ENCODE results near the gene PAK2.
A peak's percentile ranks its signal among the peaks of the same experiment; 100 is the strongest.
"Not testable (repeated sequence)": the region's sequence is repeated elsewhere in the genome, so short reads cannot be mapped to it uniquely, and the experiment has no call there.

The PAK2 gene

DNA sequence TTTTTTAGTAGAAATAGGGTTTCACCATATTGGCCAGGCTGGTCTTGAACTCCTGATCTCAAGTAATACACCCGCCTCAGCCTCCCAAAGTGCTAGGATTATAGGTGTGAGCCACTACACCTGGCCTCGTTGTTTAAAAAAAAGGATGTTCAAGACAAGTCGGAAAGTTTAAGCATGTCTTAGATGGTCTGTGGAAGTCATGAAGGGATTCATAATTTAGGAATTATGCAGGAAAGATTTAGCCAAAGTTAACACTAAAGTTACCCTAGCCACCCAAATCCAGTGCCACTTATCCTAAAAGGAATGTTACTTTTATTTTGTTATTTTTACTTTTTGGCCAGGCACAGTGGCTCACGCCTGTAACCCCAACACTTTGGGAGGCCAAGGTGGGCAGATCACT, 108.7 kb downstream of the PAK2 start:
- not testable (repeated sequence) for H3K27ac ChIP-seq (ENCODE audit: low read depth, low read length, severe bottlenecking); H3K4me1 ChIP-seq (ENCODE audit: control insufficient read depth, insufficient read depth, low read length, poor library complexity, severe bottlenecking); H3K4me3 ChIP-seq (ENCODE audit: extremely low read depth, insufficient read depth, low read length, poor library complexity, severe bottlenecking); H3K36me3 ChIP-seq (ENCODE audit: control insufficient read depth, insufficient read depth, low read length)
- 86% methylated on average over 2 of the region's 4 CpGs; no CpG with 5 or more reads in 1 of the 2 experiments for WGBS, 2 experiments (ENCODE audit: insufficient coverage in 2 of 2)
- peaks cover 23% of the 10 kb centered on the region for H3K9me3 ChIP-seq (ENCODE audit: control insufficient read depth, low read length)

DNA sequence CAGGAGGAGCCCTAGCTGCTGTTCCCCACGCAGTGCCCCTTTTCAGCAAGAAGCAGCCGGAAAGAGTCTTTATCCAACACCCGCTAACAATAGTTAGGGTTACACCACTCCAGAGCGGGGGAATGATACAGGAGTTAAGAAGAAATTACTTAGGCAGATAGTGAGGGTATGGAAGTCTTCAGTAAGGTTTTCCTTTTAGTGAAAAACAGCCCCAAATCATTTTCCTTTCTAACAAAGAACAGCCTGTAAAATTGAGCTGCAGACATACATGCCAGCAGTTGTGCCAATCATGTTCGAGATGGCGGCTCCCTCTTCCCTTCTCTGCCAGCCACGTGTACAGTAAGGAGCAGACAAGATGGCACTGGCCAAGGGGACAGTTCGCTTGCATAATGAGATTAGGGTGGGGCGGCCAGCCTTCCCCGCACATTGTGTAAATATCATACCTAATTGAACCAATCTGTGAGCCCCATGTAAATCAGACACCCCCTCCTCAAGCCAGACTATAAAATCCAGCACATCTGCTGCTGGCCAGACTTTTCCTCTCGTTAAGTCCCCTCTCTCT, 109.6 kb downstream of the PAK2 start:
- H3K4me1 ChIP-seq (ENCODE audit: control insufficient read depth, insufficient read depth, low read length, poor library complexity, severe bottlenecking), result no peaks in the 10 kb centered on the region
- 79 to 98% methylated on average over 6 to 7 of the region's 11 CpGs for WGBS, 2 experiments (ENCODE audit: insufficient coverage in 2 of 2)

DNA sequence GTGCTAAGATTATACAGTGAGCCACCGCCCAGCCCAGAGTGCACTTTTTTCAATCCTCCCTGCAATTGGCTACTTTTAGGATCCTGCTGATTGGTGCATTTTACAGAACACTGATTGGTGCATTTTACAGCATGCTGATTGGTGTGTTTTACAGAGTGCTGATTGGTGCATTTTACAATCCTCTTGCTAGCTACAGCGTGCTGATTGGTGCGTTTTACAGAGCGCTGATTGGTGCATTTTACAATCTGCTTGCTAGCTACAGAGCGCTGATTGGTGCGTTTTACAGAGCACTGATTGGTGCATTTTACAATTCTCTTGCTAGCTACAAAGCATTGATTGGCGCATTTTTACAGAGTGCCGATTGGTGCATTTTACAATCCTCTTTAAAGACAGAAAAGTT, 123.3 kb downstream of the PAK2 start:
- not testable (repeated sequence) for H3K27ac ChIP-seq (ENCODE audit: low read depth, low read length, severe bottlenecking); H3K9me3 ChIP-seq (ENCODE audit: control insufficient read depth, low read length); H3K4me1 ChIP-seq (ENCODE audit: control insufficient read depth, insufficient read depth, low read length, poor library complexity, severe bottlenecking); H3K4me3 ChIP-seq (ENCODE audit: extremely low read depth, insufficient read depth, low read length, poor library complexity, severe bottlenecking); H3K36me3 ChIP-seq (ENCODE audit: control insufficient read depth, insufficient read depth, low read length)
- WGBS, 2 experiments (ENCODE audit: insufficient coverage in 2 of 2), result 93 to 95% methylated on average over 7 to 8 of the region's 8 CpGs

More for the DNA sequence above, 109.6 kb downstream of the PAK2 start:
- peaks cover 23% of the 10 kb centered on the region for H3K9me3 ChIP-seq (ENCODE audit: control insufficient read depth, low read length)
- H3K4me3 ChIP-seq (ENCODE audit: extremely low read depth, insufficient read depth, low read length, poor library complexity, severe bottlenecking), result no peak overlapping the region
- H3K27ac ChIP-seq (ENCODE audit: low read depth, low read length, severe bottlenecking), result no peak overlapping the region
- no peaks in the 10 kb centered on the region for H3K36me3 ChIP-seq (ENCODE audit: control insufficient read depth, insufficient read depth, low read length)

DNA sequence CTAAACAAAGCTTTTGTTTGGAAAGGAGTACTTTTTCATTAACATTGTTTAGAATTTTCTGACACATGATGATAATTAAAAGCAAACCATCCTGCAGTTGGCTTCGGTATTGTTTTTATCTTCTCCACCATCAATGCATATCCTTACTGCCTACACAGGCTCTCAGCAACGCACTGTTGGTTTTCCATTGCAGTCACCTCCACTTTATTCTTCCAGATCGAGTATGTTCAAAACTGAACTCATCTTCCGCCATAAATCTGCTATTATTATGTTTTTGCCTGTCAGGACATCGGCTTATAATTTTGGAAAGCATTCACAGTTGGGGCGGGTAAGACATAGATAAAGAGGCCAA, 127.5 kb downstream of the PAK2 start:
- 64 to 74% methylated on average over 5 to 6 of the region's 6 CpGs for WGBS, 2 experiments (ENCODE audit: insufficient coverage in 2 of 2)
- Histone ChIP-seq H3K36me3 (ENCODE audit: control insufficient read depth, insufficient read depth, low read length) (peaks cover 20% of the 10 kb centered on the region), H3K4me1 (ENCODE audit: control insufficient read depth, insufficient read depth, low read length, poor library complexity, severe bottlenecking) (peaks cover 6% of the 10 kb centered on the region), H3K27ac (ENCODE audit: low read depth, low read length, severe bottlenecking) (peak overlapping the region; percentile 89), H3K4me3 (ENCODE audit: extremely low read depth, insufficient read depth, low read length, poor library complexity, severe bottlenecking) (peak overlapping the region; percentile 90), H3K9me3 (ENCODE audit: control insufficient read depth, low read length) (no peaks in the 10 kb centered on the region)

DNA sequence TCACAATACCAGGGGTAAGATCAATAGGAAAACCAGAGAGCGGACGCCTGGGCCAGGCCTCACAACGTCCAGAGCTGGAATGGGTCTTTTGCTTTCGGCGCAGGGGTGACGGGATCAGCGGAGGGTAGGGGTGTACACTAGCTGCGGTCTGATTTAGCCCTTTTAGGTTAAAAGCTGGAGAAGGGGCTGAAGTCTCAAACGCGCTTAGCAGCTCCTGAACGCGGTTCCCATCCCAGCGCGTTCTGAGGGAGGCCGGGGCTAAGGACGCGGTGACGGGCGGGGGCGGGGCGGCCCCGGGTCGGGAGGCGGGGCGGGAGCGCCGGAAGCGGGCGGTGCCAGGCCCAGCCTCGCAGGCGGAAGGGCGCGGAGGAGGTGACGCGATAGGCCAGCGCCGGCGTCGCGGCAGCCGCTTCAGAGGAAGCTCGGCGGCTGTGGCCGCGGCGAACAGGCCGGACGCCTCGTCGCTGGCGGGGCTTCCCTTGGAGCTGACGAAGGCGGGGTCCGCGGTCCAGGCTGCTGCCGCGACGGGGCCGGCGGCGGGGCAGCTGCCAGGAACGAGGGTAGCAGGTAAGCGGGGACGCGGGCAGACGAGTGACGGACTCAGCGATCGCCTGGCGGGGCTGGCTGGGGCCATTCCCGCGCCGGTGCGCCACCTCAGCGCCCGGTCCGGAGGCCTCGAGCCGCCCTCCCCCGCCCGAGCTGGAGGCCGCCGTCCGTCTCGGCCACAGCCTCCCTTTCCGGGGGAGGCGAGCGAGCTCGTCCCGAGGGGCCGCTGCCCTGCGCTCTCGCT, 128.0 kb downstream of the PAK2 start, which contains the start of gene SENP5:
SENP5 (plus strand) TSS at position 414 of the 790 bp plus-strand sequence. CDS start 17,262 bp downstream, outside the sequence.
- Histone ChIP-seq H3K36me3 (ENCODE audit: control insufficient read depth, insufficient read depth, low read length) (peaks cover 25% of the 10 kb centered on the region), H3K4me1 (ENCODE audit: control insufficient read depth, insufficient read depth, low read length, poor library complexity, severe bottlenecking) (peaks cover 6% of the 10 kb centered on the region), H3K4me3 (ENCODE audit: extremely low read depth, insufficient read depth, low read length, poor library complexity, severe bottlenecking) (peak within 1 kb of the TSS; percentile 90), H3K27ac (ENCODE audit: low read depth, low read length, severe bottlenecking) (peak within 1 kb of the TSS; percentile 89), H3K9me3 (ENCODE audit: control insufficient read depth, low read length) (no peaks in the 10 kb centered on the region)
- WGBS, 2 experiments (ENCODE audit: insufficient coverage in 2 of 2), result 2% methylated on average over 85 to 88 of the region's 93 CpGs

DNA sequence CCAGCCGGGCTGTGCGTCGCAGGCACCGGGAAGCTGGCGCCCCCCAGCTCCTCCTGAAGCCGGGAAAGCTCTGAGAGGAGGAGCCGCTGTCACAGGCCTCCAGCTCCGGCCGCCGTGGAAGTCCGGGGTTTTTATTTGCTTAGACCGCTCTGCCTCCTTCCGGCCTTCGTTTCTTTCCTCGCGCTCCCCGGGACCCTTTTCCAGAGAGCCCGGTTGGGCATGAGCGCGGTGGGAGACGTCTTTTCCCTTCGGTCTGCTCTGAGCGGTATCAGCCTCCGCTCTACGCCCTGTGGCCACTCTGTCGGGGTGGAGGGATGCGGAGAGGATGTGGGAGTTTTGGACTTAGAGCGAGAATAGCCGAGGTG, 128.6 kb downstream of the PAK2 start:
- Histone ChIP-seq H3K27ac (ENCODE audit: low read depth, low read length, severe bottlenecking) (peak overlapping the region; percentile 89), H3K9me3 (ENCODE audit: control insufficient read depth, low read length) (no peaks in the 10 kb centered on the region), H3K4me1 (ENCODE audit: control insufficient read depth, insufficient read depth, low read length, poor library complexity, severe bottlenecking) (peaks cover 6% of the 10 kb centered on the region), H3K4me3 (ENCODE audit: extremely low read depth, insufficient read depth, low read length, poor library complexity, severe bottlenecking) (peak overlapping the region; percentile 90), H3K36me3 (ENCODE audit: control insufficient read depth, insufficient read depth, low read length) (peaks cover 27% of the 10 kb centered on the region)
- WGBS, 2 experiments (ENCODE audit: insufficient coverage in 2 of 2), result 0 to 1% methylated on average over 21 to 23 of the region's 29 CpGs

DNA sequence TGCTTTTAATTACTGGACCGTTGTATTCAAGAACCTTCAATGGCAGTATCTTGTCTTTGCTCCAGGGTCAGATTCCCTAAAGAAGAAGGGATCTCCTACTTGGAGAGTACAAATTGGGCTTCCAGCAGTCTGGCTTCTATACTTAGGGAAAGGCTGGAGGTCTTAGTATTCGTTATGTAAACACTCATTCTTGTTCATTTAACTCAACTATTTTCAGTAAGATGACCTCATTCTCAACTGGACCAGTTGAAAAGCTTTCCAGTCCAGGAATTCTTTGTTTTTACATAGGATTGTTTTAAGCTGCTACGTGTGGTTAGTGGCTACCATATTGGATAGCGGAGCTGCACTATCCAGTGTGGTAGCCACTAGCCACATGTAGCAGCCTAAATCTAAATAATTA, 132.7 kb downstream of the PAK2 start:
- Histone ChIP-seq H3K27ac (ENCODE audit: low read depth, low read length, severe bottlenecking) (no peak overlapping the region), H3K9me3 (ENCODE audit: control insufficient read depth, low read length) (no peaks in the 10 kb centered on the region), H3K36me3 (ENCODE audit: control insufficient read depth, insufficient read depth, low read length) (peaks cover 32% of the 10 kb centered on the region), H3K4me3 (ENCODE audit: extremely low read depth, insufficient read depth, low read length, poor library complexity, severe bottlenecking) (no peak overlapping the region), H3K4me1 (ENCODE audit: control insufficient read depth, insufficient read depth, low read length, poor library complexity, severe bottlenecking) (peaks cover 6% of the 10 kb centered on the region)
- 67 to 96% methylated on average over 1 to 2 of the region's 4 CpGs for WGBS, 2 experiments (ENCODE audit: insufficient coverage in 2 of 2)

DNA sequence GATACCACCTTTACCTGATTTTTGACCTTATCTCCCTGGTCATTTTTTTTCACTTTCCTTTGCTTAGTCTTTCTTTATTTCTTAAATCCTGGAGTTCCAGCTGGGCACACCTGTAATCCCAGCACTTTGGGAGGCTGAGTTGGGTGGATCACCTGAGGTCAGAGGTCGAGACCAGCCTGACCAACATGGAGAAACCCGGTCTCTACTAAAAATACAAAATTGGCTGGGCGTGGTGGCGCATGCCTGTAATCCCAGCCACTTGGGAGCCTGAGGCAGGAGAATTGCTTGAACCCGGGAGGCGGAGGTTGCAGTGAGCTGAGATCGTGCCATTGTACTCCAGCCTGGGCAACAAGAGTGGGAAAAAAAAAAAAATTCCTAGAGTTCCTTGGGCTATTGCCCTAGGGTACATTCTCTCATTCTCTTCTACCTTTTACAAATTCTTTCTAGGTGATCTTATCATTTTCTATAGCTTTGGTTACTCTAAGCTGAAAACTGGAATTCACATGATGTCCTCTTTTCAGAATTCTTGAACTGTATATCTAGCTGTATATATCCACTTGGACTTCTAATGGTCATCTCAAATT, 134.9 kb downstream of the PAK2 start:
- not testable (repeated sequence) for H3K4me3 ChIP-seq (ENCODE audit: extremely low read depth, insufficient read depth, low read length, poor library complexity, severe bottlenecking); H3K4me1 ChIP-seq (ENCODE audit: control insufficient read depth, insufficient read depth, low read length, poor library complexity, severe bottlenecking); H3K9me3 ChIP-seq (ENCODE audit: control insufficient read depth, low read length)
- WGBS, 2 experiments (ENCODE audit: insufficient coverage in 2 of 2), result 91 to 92% methylated on average over 4 to 6 of the region's 7 CpGs
- H3K36me3 ChIP-seq (ENCODE audit: control insufficient read depth, insufficient read depth, low read length), result peaks cover 32% of the 10 kb centered on the region
- peak overlapping the region; percentile 5 for H3K27ac ChIP-seq (ENCODE audit: low read depth, low read length, severe bottlenecking)

DNA sequence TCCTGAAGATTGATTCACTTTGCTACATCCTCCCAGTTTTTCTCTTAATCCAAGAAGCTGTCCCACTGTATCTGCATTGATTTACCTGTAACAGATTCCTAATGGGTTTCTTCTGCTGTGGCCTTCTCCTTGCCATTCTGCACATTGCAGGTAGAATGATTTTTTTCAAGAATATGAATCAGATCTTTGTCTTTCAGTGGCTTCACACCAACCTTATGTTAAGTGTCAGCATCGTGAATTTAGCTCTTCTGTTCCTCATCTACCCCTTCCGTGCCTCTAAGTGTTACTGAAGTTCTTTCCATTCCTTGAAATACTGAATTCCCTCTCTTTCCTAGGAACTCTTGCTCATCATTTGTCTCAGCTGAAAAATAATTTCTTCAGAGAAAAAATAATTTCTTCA, 135.6 kb downstream of the PAK2 start:
- 94 to 95% methylated on average over 2 of the region's 2 CpGs for WGBS, 2 experiments (ENCODE audit: insufficient coverage in 2 of 2)
- Histone ChIP-seq H3K9me3 (ENCODE audit: control insufficient read depth, low read length) (no peaks in the 10 kb centered on the region), H3K27ac (ENCODE audit: low read depth, low read length, severe bottlenecking) (no peak overlapping the region), H3K4me1 (ENCODE audit: control insufficient read depth, insufficient read depth, low read length, poor library complexity, severe bottlenecking) (no peaks in the 10 kb centered on the region), H3K36me3 (ENCODE audit: control insufficient read depth, insufficient read depth, low read length) (peaks cover 30% of the 10 kb centered on the region), H3K4me3 (ENCODE audit: extremely low read depth, insufficient read depth, low read length, poor library complexity, severe bottlenecking) (no peak overlapping the region)

All from mesodermal cell (in vitro differentiated cells).